ENCODE data around the gene TMEM233.

TMEM233 gene

DNA sequence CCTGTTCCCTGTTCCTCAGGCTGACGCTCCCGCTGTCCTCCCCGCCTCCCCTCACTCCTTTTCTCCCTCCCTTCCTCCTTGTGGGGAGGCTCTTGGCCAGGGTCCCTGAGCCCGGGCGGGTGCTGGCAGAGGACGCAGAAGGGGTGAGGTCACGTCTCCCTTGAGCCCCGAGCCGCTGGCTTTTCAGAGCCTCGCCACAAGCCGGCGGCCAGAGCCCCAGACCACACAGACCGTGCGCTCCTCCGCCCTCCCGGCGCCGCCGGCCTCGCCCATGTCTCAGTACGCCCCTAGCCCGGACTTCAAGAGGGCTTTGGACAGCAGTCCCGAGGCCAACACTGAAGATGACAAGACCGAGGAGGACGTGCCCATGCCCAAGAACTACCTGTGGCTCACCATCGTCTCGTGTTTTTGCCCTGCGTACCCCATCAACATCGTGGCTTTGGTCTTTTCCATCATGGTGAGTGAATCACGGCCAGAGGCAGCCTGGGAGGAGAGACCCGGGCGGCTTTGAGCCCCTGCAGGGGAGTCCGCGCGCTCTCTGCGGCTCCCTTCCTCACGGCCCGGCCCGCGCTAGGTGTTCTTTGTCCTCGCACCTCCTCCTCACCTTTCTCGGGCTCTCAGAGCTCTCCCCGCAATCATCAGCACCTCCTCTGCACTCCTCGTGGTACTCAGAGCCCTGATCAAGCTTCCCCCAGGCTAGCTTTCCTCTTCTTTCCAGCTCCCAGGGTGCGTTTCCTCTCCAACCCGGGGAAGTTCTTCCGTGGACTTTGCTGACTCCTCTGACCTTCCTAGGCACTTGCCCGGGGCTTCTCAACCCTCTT, at the start of gene TMEM233:
Gene TMEM233 (plus strand): TSS at position 197 of the 821 bp plus-strand sequence. CDS start 75 bp downstream, at position 272.
- no peak for DNase-seq (ENCODE audit: low spot score)

DNA sequence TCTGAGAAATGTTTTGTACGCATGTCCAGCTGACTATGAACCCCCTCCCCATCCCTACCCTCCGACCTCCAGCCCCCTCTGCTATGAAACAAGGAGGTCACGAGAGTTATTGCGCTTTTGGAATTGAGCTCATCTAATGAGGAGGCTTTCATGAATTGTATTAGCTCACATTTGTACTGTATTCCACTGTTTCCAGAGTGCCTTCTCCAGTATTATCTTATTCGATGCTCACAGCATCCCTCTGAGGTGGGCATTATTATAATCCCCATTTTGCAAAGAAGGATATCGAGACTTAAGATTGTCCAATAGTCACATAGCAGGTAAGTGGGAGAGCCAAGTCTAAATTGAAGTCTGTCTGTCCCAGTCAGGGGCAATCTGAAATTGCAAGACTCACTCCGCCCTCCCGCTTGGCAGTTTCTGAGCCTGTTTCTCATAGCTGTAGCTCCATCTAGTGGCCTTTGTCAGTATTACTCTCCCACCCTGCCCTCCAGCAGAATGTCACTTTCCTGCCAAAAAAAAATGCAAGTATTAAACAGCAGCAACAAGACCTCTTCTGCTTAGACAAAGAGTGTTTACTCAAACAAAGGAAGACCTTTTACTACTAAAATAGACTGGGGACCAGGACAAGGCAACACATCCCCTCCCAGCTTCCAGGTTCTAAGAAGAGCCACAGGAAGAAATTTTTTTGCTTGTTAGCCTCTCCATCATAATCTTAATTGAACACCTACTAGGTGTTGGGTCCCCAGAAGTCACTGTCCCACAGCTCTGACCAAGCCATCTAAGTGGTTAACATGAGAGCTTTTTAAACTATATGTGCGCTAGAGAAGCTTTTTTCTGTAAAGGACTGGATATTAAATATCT, 48.6 kb upstream of the TMEM233 start:
- DNase-seq (ENCODE audit: low spot score) = peak; percentile 48

DNA sequence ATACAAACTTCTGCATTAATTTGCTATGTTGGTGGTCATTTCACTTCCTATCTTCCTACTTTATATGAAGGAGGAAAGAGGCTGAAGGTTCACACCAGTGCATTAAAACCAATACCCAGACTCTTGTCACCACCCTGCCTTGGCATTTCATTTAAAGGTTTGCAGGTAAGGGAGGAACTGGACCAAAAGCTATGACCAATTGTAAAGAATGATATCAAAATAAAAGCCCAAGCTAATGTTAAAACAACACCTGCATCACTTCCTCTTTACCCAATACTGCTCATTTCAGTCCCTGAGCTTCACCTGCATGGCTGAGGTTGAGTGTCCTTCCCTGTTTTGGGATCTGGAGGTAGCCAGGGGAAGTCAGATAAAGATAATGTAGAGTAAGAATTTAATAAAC, 47.2 kb upstream of the TMEM233 start:
- DNase-seq (ENCODE audit: low spot score) = no peak

DNA sequence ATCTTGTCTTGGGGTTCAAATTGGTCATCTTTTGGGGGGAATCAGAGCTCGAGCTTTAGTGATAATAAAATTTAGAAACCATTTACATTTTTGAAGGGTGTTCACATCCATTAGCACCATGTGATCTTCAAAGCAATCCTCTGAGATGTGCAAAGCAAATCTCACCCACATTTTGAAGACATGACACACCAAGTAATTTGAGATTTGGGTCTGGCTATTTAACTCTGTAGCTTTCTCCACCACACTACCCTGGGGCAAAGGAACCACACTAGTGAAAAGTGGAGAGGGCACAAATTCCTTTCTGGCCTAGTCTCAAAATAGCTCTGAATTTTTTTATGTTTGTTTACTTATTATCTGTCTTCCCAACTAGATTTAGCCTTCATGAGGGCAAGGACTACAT, 46.6 kb upstream of the TMEM233 start:
- no peak for DNase-seq (ENCODE audit: low spot score)

DNA sequence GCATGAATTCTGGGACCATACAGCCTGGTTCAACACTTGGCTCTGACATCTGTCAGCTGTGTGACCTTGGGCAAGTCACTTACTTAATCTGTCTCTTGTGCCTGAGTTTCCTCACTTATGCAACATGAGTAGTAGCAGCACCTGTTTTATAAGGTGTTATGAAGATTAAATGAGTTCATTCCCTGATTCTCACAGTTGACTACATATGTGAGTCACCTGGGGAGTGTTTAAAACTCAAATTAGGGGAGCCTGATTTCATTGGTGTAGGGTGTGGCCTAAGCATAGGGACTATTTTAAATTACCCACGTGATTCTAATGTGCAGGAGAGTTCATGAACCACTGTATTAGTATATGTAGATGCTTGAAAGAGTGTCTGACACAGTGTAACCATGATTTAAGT, 36.7 kb upstream of the TMEM233 start:
- no peak for DNase-seq (ENCODE audit: low spot score)

DNA sequence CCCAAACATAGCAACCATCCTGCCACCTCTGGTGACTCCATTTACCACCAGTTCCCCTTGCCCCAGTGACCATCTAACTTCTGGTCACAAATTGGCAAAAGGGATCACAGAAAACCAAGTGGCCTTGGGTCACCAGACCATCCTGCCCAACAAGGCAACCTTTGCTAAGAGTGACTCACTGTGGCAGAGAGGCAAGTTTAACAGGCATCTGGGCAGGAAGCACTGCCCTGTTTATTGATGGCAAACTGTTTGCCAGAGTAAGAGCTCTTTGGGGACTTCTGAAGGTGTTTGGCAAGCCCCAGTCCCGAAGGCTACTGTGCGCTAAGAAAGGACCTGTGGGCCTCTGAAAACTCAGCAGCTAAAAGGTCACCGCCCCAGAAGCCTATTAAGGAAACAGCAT, 28.2 kb upstream of the TMEM233 start:
- no peak for DNase-seq (ENCODE audit: low spot score)

DNA sequence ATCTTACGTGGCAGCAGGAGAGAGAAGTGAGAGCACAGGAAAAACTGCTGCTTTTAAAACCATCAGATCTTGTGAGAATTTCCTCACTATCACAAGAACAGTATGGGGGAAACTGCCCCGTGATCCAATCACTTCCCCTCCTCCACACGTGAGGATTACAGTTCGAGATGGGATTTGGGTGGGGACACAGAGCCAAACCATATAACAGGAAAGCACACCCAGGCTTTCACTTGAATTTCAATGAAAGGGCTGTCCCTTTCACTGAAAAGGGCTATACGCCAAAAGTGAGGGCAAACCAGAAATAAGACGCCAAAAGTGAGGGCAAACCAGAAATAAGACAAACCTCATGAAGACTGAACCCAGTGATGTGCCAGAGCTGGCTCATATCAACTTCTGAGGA, 22.8 kb upstream of the TMEM233 start:
- no peak for DNase-seq (ENCODE audit: low spot score)

DNA sequence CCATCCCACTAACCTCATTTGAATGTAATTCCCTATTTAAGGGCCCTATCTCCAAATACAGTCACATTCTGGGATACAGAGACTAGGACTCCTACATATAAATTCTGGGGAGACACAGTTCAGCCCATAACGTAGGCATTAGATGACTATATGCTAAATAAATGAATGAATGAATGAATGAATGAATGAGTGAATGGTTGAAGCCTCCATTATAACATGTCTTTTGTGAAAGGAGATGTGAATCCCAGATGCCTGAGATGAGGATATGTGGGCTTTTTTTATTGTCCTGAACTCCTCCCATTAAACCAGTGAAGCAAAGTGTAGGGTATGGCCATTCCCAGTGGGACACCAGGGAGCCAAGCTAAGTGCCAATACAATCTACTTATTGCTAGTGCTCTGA, 20.5 kb upstream of the TMEM233 start:
- DNase-seq (ENCODE audit: low spot score) = no peak

DNA sequence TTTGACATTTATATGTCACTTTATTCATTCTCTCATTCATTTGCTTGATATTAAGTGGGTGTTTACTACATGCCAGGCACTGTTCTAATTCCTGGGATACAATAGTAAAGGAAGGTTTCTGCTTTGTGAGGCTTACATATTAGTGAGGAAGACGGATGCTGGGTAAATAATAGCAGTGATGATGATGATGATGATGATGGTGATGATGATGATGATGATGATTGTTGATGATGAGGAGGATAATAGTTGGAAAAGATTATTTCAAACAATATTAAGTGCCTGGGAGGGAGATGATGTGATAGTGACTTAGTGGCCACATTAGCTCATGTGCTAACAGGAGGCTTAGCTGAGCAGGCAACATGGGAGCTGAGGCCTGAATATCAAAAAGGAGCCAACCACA, 19.3 kb upstream of the TMEM233 start:
- DNase-seq (ENCODE audit: low spot score) = no peak

DNA sequence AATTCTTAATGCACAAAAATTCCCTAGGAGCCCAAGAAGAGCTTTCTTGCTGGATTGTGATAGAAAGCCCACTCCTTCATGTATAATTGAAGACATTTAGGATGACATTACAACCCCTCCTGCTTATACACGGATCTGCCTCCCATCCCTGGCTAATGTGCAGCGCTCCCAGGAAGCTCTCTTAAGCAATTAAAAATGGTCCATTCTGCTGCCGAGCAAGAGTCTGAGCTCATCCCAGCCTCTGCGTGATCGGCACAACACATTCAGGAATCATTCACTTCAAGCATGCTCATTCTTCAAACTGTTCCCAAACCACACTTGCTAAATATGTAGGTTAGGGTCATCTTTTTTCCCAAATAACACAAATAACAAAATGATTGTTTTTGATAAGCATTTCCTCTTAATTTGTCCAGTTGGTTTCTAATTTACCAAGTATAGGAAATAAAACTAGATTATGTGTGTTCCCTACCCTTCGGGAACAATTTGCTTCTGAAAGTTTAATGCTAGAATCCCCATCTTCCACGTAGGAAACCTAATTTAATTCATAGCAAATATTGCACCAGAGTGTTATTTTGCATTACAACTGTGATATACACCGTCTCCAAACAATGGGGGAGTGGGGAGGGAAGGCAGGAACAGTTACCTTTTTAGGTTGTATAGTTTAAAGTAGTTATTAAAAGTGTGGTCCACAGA, 17.3 kb upstream of the TMEM233 start:
- no peak for DNase-seq (ENCODE audit: low spot score)

DNA sequence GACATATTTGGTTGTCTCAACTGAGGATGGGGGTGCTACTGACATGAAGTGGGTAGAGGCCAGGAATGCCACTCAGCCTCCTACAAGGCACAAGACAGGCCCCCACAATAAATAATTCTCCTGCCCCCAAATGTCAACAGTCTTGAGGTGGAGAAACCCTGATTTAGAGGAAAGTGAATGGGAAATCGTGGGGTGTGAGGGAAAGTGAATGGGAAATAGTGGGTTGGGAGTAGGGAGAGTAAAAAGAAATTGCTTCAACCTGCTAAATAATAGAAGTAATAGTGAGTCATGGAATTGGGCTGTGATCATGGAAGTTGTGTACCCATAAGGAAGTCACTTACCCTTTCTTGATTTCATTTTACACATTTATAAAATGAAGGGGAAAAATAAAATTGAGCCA, 16.7 kb upstream of the TMEM233 start:
- DNase-seq (ENCODE audit: low spot score) = no peak

DNA sequence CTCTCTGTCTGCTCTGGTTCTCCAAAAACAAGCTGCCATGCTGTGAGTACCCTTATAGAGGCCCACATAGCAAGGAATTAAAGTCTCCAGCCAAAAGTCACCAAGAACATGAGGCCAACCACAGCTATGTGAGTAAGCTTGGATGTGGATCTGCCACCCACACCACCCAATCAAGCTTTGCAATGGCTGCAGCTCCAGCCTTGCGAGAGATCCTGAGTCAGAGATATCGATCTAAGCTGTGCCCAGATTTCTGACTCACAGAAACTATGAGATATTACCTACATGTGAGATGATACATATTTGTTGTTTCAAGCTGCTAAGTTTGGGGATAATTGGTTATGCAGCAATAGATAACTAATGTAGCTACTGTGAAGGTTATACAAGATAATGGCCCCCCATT, 15.5 kb upstream of the TMEM233 start:
- DNase-seq (ENCODE audit: low spot score) = no peak

DNA sequence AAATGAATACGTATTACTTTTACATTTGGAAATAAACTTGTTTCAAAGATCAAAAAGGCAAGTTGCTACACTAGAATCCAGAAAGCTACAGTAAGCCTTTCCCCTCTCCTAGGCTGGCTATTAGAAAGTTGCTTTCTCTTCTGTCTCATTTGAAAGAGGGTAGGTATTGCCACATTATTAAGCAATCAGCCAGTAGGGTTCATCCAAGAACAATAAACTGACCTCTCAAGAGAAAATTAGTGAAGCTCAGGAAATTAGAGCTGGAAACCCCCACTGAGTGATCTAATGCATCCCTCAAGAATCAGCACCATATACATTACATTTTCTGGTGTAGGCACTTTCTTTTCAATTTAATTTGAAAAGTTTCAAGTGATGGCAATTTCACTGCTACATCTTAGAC, 4.5 kb upstream of the TMEM233 start:
- no peak for DNase-seq (ENCODE audit: low spot score)

DNA sequence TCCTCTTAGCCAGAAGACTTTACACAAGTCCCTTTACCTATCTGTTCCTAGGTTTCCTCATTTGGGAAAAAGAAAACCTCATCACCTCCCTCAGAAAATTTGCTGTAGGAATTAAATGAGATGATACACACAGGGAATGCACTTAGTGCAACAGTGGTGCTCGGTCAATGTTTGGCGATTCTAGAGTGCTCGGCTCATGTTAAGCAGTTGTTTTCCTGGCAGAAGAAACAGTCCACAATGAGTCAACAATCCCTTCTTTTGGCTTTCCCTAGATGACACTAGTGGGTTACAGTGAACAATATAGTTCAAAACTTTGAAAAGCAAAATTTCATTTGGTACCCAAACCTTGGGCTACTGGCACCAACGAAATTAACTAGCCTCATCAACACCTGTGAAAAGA, 3.9 kb upstream of the TMEM233 start:
- no peak for DNase-seq (ENCODE audit: low spot score)

DNA sequence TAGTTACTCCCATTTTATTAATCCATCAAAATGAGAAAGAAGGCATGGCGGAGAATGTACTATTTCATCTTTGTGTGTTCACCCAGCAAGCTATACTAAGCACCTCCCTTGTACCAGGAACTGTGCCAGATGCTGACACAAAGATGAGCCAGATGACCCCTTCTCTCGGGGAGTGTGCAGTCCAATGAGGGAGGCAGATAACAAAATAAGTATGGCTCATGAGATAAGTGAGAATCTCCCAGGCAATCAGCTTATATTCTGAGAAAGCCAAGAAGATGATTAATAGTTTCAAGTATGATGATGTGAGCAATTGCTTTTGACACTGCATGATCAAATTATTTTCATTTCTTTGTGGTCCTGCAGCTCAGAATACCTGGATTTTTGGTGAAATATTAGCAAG, 1.3 kb upstream of the TMEM233 start:
- no peak for DNase-seq (ENCODE audit: low spot score)

DNA sequence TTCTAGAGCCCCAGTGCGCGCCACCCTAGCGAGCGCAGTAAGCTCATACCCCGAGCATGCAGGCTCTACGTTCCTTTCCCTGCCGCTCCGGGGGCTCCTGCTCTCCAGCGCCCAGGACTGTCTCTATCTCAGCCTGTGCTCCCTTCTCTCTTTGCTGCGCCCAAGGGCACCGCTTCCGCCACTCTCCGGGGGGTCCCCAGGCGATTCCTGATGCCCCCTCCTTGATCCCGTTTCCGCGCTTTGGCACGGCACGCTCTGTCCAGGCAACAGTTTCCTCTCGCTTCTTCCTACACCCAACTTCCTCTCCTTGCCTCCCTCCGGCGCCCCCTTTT, 791 bp downstream of the TMEM233 start:
- DNase-seq (ENCODE audit: low spot score) = no peak

DNA sequence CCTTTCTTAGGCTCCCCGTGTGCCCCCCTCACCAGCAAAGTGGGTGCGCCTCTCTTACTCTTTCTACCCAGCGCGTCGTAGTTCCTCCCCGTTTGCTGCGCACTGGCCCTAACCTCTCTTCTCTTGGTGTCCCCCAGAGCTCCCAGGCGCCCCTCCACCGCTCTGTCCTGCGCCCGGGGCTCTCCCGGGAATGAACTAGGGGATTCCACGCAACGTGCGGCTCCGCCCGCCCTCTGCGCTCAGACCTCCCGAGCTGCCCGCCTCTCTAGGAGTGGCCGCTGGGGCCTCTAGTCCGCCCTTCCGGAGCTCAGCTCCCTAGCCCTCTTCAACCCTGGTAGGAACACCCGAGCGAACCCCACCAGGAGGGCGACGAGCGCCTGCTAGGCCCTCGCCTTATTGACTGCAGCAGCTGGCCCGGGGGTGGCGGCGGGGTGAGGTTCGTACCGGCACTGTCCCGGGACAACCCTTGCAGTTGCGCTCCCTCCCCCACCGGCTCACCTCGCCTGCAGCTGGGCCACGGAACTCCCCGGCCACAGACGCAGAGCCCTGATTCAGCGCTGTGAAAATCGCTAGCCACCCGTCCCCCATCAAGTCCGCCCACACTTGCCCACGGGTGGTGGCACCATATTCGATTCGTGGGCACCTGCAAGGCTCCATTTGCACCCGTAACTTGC, 1.3 kb downstream of the TMEM233 start:
- no peak for DNase-seq (ENCODE audit: low spot score)

DNA sequence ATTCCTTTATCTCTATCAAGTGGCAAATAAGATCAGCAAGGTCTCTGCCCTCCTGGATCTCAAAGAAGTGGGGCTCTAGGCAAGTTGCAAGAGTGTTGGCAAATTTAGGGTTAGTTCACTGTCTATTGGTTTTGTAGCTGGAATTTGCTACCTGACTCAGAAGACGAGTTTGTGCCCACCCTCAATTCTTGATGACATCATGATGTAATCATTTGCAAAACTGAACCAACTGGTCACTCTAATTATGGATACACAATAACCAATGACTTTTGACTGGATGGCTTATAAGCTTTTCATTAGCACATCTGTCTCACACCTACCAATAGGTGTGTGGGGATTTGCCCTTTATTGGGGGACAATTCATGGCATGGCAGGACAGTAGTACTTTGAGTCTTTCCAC, 4.6 kb downstream of the TMEM233 start:
- DNase-seq (ENCODE audit: low spot score) = no peak

DNA sequence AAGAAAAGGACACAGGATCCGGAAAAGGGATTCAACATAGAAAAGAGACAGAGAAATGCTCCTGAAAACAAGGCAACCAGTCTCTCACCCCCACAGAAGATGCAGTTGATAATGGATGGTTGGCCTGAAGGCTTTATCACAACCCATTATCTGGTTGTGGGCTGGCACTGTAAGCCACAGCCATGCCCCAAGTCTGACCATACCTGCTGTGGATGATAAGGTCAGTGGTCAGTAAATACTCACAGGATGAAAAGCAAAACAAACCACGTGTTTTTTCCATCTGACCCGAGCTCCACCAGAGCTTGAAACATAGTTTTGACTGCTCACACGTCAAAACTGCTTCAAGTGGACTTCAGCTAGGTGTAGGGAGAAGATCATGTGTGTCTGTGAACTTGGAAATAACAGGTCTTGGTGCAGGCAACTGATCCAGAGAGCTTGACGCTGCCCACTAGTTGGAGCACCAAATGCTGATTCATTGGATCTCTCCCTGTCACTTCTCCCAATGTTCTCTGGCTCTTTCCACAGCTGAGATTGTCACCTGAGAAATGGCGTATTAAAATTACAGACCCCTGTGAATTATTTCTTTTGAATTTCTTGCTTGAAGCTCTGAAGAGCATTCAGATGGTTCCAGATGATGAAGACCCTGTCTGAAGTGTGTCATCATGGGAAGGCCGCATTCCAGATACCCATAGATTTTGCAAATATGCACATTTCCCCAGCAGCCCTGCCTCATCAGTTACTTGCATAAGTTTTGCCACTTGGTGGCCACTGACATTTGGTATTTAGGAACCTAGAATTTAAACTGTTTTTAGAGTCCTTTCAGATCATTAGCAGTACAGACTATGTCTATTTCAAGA, 8.5 kb downstream of the TMEM233 start:
- no peak for DNase-seq (ENCODE audit: low spot score)

DNA sequence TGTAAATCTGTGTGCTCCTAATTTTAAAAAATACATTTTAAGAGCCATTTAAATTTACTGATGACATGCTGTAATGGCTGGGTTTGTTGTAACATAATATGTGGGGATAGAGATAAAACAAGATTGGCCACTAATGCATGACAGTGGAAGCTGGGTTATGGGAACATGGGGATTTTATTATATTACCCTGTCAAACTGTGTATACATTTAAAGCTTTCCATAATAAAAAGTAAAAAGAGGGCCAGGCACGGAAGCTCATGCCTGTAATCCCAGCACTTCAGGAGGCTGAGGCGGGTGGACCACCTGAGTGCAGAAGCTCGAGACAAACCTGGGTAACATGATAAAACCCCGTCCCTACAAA, 9.1 kb downstream of the TMEM233 start:
- no peak for DNase-seq (ENCODE audit: low spot score)

DNA sequence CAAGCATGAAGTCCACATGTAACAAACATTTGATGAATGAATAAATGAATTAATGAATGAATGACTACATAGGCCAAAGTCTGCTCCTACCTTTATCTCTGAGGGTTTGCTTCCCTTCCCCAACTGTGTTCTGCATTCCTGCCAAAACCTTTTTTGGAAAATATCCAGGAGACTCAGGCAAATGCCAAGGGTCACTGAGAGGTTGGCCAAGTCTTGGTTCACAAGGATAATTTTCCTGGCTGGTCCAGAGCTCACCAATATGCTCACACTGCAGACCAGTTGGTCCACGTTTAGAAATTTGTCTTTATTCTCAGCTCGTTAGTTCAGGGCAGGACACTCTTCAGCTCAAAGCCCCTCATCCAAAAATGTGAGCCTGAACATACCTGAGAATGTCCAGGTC, 10.2 kb downstream of the TMEM233 start:
- no peak for DNase-seq (ENCODE audit: low spot score)

Data from CD4-positive, alpha-beta T cell treated with Interleukin-6 at 100 ng/mL for 8 hours (primary cell).